ENCODE measurements around the gene WEE2. TPM values are rescaled to one million over a fixed set of nuclear protein-coding genes. Genes with fewer than 3 reads are reported as not detected.
A peak's percentile ranks its signal among the peaks of the same experiment; 100 is the strongest.

Gene WEE2
- total RNA-seq, 1 donor from 2014 or later = 0.33 TPM

DNA sequence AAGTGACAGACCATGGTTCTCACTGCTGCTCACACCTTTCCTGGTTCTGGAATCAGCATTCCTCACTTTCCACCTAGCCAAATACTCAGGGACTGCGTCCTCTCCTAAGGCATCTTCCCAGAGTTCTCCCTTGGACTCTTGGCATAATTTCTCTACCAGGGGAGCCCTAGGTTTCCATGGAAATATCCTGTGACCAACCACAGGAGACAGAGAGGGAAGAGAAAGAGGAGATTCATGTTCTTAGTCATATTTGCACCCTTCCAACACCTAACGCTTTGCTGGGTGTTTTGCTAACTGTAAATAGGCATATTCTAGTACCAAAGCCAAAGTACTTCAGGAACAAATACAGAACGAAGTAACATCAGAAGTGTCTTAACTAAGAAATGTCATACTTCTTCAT is 34.8 kb upstream of the WEE2 start:
- H3K4me3 Mint-ChIP-seq (ENCODE audit: unreplicated experiment) = peak overlapping the region; percentile 83
- DNase-seq (ENCODE audit: low spot score) = no peak
- TF ChIP-seq, protein P1, sequence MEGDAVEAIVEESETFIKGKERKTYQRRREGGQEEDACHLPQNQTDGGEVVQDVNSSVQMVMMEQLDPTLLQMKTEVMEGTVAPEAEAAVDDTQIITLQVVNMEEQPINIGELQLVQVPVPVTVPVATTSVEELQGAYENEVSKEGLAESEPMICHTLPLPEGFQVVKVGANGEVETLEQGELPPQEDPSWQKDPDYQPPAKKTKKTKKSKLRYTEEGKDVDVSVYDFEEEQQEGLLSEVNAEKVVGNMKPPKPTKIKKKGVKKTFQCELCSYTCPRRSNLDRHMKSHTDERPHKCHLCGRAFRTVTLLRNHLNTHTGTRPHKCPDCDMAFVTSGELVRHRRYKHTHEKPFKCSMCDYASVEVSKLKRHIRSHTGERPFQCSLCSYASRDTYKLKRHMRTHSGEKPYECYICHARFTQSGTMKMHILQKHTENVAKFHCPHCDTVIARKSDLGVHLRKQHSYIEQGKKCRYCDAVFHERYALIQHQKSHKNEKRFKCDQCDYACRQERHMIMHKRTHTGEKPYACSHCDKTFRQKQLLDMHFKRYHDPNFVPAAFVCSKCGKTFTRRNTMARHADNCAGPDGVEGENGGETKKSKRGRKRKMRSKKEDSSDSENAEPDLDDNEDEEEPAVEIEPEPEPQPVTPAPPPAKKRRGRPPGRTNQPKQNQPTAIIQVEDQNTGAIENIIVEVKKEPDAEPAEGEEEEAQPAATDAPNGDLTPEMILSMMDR (IDR thresholded peaks at IDR 0.05; ENCODE audit: unreplicated experiment) = no peak
- peaks cover 58% of the 10 kb centered on the region for H3K4me1 Mint-ChIP-seq (ENCODE audit: unreplicated experiment)
- H3K9me3 Mint-ChIP-seq (ENCODE audit: unreplicated experiment) = no peaks in the 10 kb centered on the region
- H3K27me3 Mint-ChIP-seq (ENCODE audit: unreplicated experiment) = peaks cover 2% of the 10 kb centered on the region
- peak overlapping the region; percentile 100 for H3K27ac Mint-ChIP-seq (ENCODE audit: unreplicated experiment)
- H3K36me3 Mint-ChIP-seq (ENCODE audit: low read depth, unreplicated experiment) = peaks cover 36% of the 10 kb centered on the region

DNA sequence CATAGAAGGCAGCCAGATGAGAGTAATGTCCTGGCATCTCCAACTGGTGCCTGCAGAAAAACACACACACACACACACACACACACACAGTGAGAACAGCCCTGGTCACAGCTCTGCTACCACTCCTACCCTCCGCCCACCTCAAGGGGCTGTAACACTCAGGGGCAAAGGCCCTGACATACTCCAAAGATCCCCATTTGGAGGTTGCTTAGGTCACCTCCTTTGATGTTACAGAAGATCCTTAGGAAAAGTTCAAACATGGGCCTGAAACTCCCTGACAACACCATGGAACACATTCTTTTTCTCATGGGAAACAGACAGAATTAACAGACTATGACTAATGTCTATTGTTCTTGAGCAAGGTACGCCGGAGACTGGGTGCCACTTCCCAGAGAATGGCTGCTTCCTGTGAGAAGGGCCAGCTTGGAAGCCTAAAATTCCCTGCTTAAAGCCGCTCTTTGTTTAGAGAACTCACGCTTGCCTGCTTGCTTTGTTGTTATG is 33.9 kb upstream of the WEE2 start:
- TF ChIP-seq, protein P1 (IDR thresholded peaks at IDR 0.05; ENCODE audit: unreplicated experiment) = no peak
- H3K27ac Mint-ChIP-seq (ENCODE audit: unreplicated experiment) = peak overlapping the region; percentile 100
- H3K36me3 Mint-ChIP-seq (ENCODE audit: low read depth, unreplicated experiment) = peaks cover 29% of the 10 kb centered on the region
- H3K4me1 Mint-ChIP-seq (ENCODE audit: unreplicated experiment) = peaks cover 51% of the 10 kb centered on the region
- peak; percentile 63 for DNase-seq (ENCODE audit: low spot score)
- no peaks in the 10 kb centered on the region for H3K9me3 Mint-ChIP-seq (ENCODE audit: unreplicated experiment)
- peak overlapping the region; percentile 88 for H3K4me3 Mint-ChIP-seq (ENCODE audit: unreplicated experiment)
- no peaks in the 10 kb centered on the region for H3K27me3 Mint-ChIP-seq (ENCODE audit: unreplicated experiment)

DNA sequence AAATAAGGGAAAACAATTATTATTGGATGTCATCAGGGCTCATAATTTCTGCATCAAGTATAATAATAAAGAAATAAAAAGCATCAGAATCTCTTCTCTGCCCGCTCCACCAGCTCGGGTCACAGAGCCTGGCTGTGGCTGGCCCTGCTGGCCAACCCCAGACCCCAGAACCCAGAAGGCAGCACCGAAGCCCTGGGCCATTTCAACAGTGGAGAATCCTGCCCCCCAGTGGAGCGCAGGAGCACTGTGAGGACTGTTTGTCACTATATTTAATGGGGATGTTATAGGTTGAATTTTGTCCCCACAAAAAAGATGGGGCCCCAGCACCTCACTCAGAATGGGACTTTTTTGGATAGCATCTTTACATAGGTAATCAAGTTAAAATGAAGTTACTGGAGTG is 33.5 kb upstream of the WEE2 start:
- peak; percentile 73 for DNase-seq (ENCODE audit: low spot score)
- no peaks in the 10 kb centered on the region for H3K27me3 Mint-ChIP-seq (ENCODE audit: unreplicated experiment)
- peaks cover 29% of the 10 kb centered on the region for H3K36me3 Mint-ChIP-seq (ENCODE audit: low read depth, unreplicated experiment)
- TF ChIP-seq, protein P1 (IDR thresholded peaks at IDR 0.05; ENCODE audit: unreplicated experiment) = peak; percentile 68
- peak overlapping the region; percentile 100 for H3K27ac Mint-ChIP-seq (ENCODE audit: unreplicated experiment)
- H3K4me1 Mint-ChIP-seq (ENCODE audit: unreplicated experiment) = peaks cover 51% of the 10 kb centered on the region
- peak overlapping the region; percentile 88 for H3K4me3 Mint-ChIP-seq (ENCODE audit: unreplicated experiment)
- no peaks in the 10 kb centered on the region for H3K9me3 Mint-ChIP-seq (ENCODE audit: unreplicated experiment)

DNA sequence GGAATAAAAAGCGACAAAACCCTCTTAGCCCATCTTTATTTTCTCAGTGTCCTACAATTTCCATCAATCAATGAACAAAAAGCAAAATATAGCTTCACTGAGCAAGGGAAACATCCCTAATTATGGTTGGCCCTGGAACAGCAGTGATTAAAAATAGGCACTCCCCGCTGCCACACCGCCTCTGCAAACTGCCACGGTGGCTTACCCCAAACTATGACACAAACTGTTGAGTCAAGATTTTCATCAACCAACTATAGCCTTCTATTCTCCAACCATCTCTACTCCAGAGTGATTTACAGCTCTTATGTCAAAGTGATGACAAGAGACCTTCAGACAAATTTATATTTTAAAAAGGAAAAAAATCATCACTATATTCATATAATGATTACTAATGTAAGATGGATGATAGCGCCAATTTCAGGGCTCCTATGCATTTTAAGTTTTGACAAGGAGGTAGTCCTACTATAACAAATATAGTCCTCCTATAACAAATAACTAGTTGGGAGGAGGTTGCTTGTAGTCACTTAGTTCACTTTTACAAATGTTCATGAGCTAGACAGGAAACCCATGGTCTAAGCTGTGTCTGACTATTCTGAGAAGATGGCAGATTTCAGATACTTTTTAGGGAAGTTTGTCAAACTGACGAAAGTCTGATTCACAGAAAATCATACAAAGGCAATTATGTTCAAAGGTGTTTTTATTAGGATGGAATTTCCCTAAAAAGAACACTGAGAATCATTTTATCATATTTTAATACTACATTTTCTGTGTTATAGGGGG is 32.5 kb upstream of the WEE2 start:
- TF ChIP-seq, protein P1 (IDR thresholded peaks at IDR 0.05; ENCODE audit: unreplicated experiment) = no peak
- Mint-ChIP-seq H3K27ac (ENCODE audit: unreplicated experiment) (peak overlapping the region; percentile 100), H3K4me3 (ENCODE audit: unreplicated experiment) (no peak overlapping the region), H3K4me1 (ENCODE audit: unreplicated experiment) (peaks cover 48% of the 10 kb centered on the region), H3K36me3 (ENCODE audit: low read depth, unreplicated experiment) (peaks cover 24% of the 10 kb centered on the region), H3K27me3 (ENCODE audit: unreplicated experiment) (no peaks in the 10 kb centered on the region), H3K9me3 (ENCODE audit: unreplicated experiment) (no peaks in the 10 kb centered on the region)
- no peak for DNase-seq (ENCODE audit: low spot score)

DNA sequence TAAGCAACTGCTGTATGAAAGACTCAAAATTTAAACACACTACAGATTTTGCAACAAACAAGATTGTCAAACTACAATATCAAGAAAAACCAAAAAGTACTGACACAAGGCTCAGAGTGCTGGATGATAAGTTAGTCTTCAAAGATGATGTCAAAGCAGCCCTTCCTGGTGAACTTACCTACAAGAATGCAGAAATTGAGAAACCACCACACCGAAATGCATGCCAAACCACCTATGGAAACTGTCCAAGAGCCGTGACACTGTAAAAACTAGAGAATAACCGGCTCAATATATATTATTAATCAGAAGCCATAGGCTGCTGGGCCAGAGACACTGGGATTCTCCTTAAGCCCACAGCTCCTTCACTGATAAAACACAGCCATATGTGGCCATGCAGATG is 31.5 kb upstream of the WEE2 start:
- no peaks in the 10 kb centered on the region for H3K9me3 Mint-ChIP-seq (ENCODE audit: unreplicated experiment)
- no peak for DNase-seq (ENCODE audit: low spot score)
- H3K36me3 Mint-ChIP-seq (ENCODE audit: low read depth, unreplicated experiment) = peaks cover 22% of the 10 kb centered on the region

More for the DNA sequence above, 31.5 kb upstream of the WEE2 start:
- no peak overlapping the region for H3K4me3 Mint-ChIP-seq (ENCODE audit: unreplicated experiment)
- TF ChIP-seq, protein P1 (IDR thresholded peaks at IDR 0.05; ENCODE audit: unreplicated experiment) = no peak
- H3K4me1 Mint-ChIP-seq (ENCODE audit: unreplicated experiment) = peaks cover 46% of the 10 kb centered on the region
- peak overlapping the region; percentile 100 for H3K27ac Mint-ChIP-seq (ENCODE audit: unreplicated experiment)
- no peaks in the 10 kb centered on the region for H3K27me3 Mint-ChIP-seq (ENCODE audit: unreplicated experiment)

Data from endothelial cell (in vitro differentiated cells).